Large intestine (tissue), 3 donors: ENCODE measurements around the gene BUD31. TPM values are rescaled to one million over a fixed set of nuclear protein-coding genes. Genes with fewer than 3 reads are reported as not detected.

Experiments used
- DNase-seq, 2 donors: peaks; one replicate each; pipeline versions ENCODE4 v3.0.0 to v3.0.0-alpha.2; 2013
- H3K27ac ChIP-seq: one replicate; pipeline ENCODE4 v1.5.1; 2013; ENCODE audit warnings: low read length
- H3K27me3 ChIP-seq: 2 replicates; pipeline ENCODE4 v1.6.1; 2013; ENCODE audit warnings: low read length; ENCODE audit not compliant: control insufficient read depth, insufficient read depth
- H3K36me3 ChIP-seq: 2 replicates; pipeline ENCODE4 v1.6.1; 2013; ENCODE audit warnings: low read length; ENCODE audit not compliant: control insufficient read depth, insufficient read depth
- H3K4me1 ChIP-seq: one replicate; pipeline ENCODE4 v1.6.1; 2013; ENCODE audit warnings: low read length; ENCODE audit not compliant: control insufficient read depth, insufficient read depth
- H3K4me3 ChIP-seq: one replicate; pipeline ENCODE4 v1.5.1; 2013; ENCODE audit warnings: low read length
- H3K9me3 ChIP-seq: one replicate; pipeline ENCODE4 v1.6.1; 2013; ENCODE audit warnings: mild to moderate bottlenecking, low read depth, low read length, moderate library complexity; ENCODE audit not compliant: control insufficient read depth
- WGBS: methylation state at CpG from one replicate; pipeline ENCODE4 v1.1.5; 2013; ENCODE audit warnings: low lambda C conversion rate; ENCODE audit not compliant: insufficient coverage; 5-methylcytosine and 5-hydroxymethylcytosine counted together
- polyA plus RNA-seq: library from polyadenylated mRNA; unstranded; fragments of 120-200 nt; gene quantifications from one replicate; pipeline ENCODE4 v1.2.1, GENCODE V29; 2013

BUD31 gene
- polyA plus RNA-seq, 1 donor, result 72.8 TPM

GRCh38 chr7:99398891-99399445 lies 9.8 kb upstream of the BUD31 start:
- no CpG with 5 or more reads among the region's 5 CpGs for WGBS
- DNase-seq, result no peak
- Histone ChIP-seq H3K27me3 (no peaks in the 10 kb centered on the region), H3K27ac (no peak overlapping the region), H3K36me3 (peaks cover 88% of the 10 kb centered on the region), H3K9me3 (no peaks in the 10 kb centered on the region), H3K4me1 (no peaks in the 10 kb centered on the region), H3K4me3 (no peak overlapping the region)

GRCh38 chr7:99399597-99399996 lies 9.2 kb upstream of the BUD31 start:
- no peak for DNase-seq
- H3K27me3 ChIP-seq, result no peaks in the 10 kb centered on the region
- WGBS, result no CpG with 5 or more reads among the region's 6 CpGs
- H3K27ac ChIP-seq, result no peak overlapping the region
- H3K4me3 ChIP-seq, result no peak overlapping the region
- H3K9me3 ChIP-seq, result no peaks in the 10 kb centered on the region
- peaks cover 88% of the 10 kb centered on the region for H3K36me3 ChIP-seq
- H3K4me1 ChIP-seq, result no peaks in the 10 kb centered on the region

- no CpG with 5 or more reads among the region's 3 CpGs for WGBS
- H3K4me1 ChIP-seq, result no peaks in the 10 kb centered on the region
- no peaks in the 10 kb centered on the region for H3K27me3 ChIP-seq
- DNase-seq, result no peak
- H3K9me3 ChIP-seq, result no peaks in the 10 kb centered on the region
- no peak overlapping the region for H3K27ac ChIP-seq
- H3K4me3 ChIP-seq, result no peak overlapping the region
- H3K36me3 ChIP-seq, result peaks cover 65% of the 10 kb centered on the region
Measured at GRCh38 chr7:99402854-99403253, 5.9 kb upstream of the BUD31 start.

DNA sequence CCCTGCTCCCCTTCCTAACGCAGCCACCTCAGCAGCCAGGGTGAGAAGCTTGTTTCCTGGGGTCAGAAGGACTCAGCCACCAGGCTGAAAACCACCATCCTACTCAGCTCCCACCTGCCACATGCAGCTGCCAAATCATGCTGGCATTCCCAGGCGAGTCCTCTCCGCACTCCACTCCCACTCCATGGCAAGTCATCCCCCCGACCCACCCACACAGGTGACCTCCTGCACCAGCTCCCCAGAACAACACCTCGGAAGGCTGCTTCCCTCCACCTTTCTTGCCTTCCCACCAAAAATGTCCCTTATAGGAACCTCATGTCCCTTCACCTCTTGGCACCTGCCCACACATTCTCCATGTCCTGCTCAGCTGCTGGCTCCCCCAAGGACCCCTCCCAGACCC lies 5.0 kb upstream of the BUD31 start:
- no CpG with 5 or more reads among the region's 5 CpGs for WGBS
- H3K9me3 ChIP-seq, result no peaks in the 10 kb centered on the region
- H3K4me3 ChIP-seq, result no peak overlapping the region
- H3K36me3 ChIP-seq, result peaks cover 56% of the 10 kb centered on the region
- no peaks in the 10 kb centered on the region for H3K27me3 ChIP-seq
- H3K4me1 ChIP-seq, result no peaks in the 10 kb centered on the region
- DNase-seq, result no peak
- no peak overlapping the region for H3K27ac ChIP-seq

DNA sequence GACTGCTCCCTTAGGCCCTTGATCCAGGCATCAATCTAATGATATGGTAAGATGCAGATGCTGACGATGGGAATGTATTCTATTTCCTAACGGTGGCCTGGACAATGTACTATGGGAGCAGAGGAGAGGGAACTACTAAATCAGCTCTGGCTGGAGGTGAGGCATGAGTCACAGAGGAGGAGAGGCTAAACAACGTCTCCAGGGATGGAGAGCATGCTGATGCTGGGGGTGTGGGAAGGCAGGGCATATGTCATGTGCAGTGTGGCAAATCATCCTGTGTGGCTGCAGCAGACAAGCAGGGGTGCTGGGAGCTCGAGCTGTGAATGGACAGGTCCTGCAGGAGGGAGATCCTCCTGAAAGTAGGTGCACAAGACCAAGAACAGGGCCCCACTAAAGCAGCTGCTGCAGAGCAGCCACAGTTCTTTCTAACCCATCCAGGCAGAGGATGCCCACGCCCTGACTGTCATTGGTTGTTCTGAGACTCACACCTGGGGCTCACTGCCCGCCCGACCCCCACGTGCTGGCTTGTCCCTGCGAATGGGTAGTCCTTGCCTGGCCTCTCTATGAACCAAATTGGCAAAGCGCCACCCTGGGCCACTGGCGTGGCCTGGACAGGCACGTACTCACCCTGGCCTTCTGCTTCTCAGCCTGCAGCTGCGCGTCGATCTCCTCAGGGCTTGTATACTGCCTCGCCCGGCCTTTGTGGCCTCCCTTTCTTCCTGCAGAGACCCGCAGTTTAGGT lies 4.4 kb upstream of the BUD31 start:
- Histone ChIP-seq H3K9me3 (no peaks in the 10 kb centered on the region), H3K36me3 (peaks cover 50% of the 10 kb centered on the region), H3K4me3 (no peak overlapping the region), H3K27ac (no peak overlapping the region), H3K27me3 (no peaks in the 10 kb centered on the region), H3K4me1 (no peaks in the 10 kb centered on the region)
- no peak for DNase-seq
- WGBS, result 100% methylated on average over 2 of the region's 18 CpGs

DNA sequence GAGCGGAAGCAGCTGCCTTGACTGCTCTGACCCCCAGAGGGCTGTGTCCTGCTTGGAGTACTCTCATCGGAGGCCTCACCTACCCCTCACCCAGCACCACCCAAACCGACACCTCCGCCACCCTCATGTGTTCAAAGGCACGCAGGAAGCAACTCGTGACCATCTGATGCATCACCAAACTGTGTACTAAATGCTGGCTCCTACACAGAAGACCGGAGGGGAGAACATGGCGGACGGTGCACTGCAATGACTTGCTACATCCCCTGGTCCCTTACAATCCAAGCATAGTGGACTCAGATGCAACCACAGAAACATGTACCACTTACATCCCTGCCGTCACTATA lies 3.8 kb upstream of the BUD31 start:
- WGBS, result no CpG with 5 or more reads among the region's 10 CpGs
- DNase-seq, result no peak
- no peak overlapping the region for H3K27ac ChIP-seq
- peaks cover 44% of the 10 kb centered on the region for H3K36me3 ChIP-seq
- peaks cover 2% of the 10 kb centered on the region for H3K4me1 ChIP-seq
- H3K9me3 ChIP-seq, result no peaks in the 10 kb centered on the region
- H3K27me3 ChIP-seq, result no peaks in the 10 kb centered on the region
- H3K4me3 ChIP-seq, result no peak overlapping the region

GRCh38 chr7:99406557-99406956 lies 2.2 kb upstream of the BUD31 start:
- Histone ChIP-seq H3K9me3 (no peaks in the 10 kb centered on the region), H3K36me3 (peaks cover 40% of the 10 kb centered on the region), H3K27ac (no peak overlapping the region), H3K27me3 (no peaks in the 10 kb centered on the region), H3K4me3 (no peak overlapping the region), H3K4me1 (peaks cover 4% of the 10 kb centered on the region)
- no peak for DNase-seq
- WGBS, result no CpG with 5 or more reads among the region's 1 CpG

DNA sequence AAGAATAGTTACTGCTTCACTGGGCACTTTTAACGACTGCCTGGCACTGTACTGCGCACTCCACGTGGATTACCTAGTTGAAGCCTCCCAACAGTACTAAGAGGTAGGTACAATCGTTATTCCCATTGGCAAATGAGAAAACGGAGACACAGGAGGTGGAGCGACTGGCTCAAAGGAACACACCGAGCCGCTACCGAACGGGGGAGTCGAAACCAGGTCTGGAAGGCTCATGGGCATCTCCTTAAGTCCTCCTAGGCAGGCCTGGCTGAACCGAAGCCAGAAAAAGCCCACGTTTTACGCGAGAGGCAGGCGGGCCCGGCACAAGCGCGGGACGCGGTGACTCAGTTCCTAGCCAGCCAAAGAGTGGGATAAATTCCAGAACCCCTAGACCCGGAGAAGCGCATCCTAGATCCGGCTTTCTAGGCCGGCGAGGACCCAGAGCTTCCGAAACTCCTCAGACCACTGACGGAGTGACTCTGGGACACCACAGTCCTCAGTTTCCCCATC lies 844 bp upstream of the BUD31 start:
- no CpG with 5 or more reads among the region's 28 CpGs for WGBS
- Histone ChIP-seq H3K36me3 (peaks cover 43% of the 10 kb centered on the region), H3K9me3 (no peaks in the 10 kb centered on the region), H3K27ac (peak overlapping the region; percentile 88), H3K4me3 (peak overlapping the region; percentile 90), H3K27me3 (no peaks in the 10 kb centered on the region), H3K4me1 (peaks cover 4% of the 10 kb centered on the region)
- DNase-seq, result peak in 1 of 2 donors; percentile 33

- Histone ChIP-seq H3K4me3 (peak overlapping the region; percentile 90), H3K27ac (peak overlapping the region; percentile 88), H3K36me3 (peaks cover 42% of the 10 kb centered on the region), H3K27me3 (no peaks in the 10 kb centered on the region), H3K4me1 (peaks cover 4% of the 10 kb centered on the region), H3K9me3 (no peaks in the 10 kb centered on the region)
- 0% methylated on average over 5 of the region's 18 CpGs for WGBS
- DNase-seq, result no peak
Measured at GRCh38 chr7:99409192-99409572, 413 bp downstream of the BUD31 start.

DNA sequence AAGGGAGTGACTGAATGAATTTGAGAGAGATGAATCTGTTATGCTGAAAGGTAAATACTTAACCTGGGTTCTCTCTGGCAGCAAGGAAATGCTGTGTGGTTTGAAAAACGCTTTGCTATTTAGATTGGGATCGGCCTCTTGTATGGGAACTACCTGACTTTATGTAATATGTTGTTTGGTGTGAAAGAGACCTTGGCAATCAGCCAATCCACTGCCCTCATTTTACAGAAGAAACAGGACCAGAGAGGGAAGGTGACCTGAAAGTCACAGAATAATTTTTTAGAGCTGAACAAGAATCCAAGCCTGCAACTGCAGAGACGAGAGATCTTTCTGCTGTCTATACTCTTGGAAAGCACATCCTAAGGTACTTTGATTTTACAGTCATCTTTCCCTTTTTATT lies 1.0 kb downstream of the BUD31 start:
- 60% methylated on average over 1 of the region's 3 CpGs for WGBS
- DNase-seq, result no peak
- no peak overlapping the region for H3K27ac ChIP-seq

GRCh38 chr7:99410635-99411034 lies 1.9 kb downstream of the BUD31 start:
- no peaks in the 10 kb centered on the region for H3K27me3 ChIP-seq
- H3K27ac ChIP-seq, result no peak overlapping the region
- no peak overlapping the region for H3K4me3 ChIP-seq
- H3K36me3 ChIP-seq, result peaks cover 46% of the 10 kb centered on the region
- H3K4me1 ChIP-seq, result peaks cover 4% of the 10 kb centered on the region
- no peak for DNase-seq
- no peaks in the 10 kb centered on the region for H3K9me3 ChIP-seq
- no CpG with 5 or more reads among the region's 2 CpGs for WGBS

More for the DNA sequence above, 1.0 kb downstream of the BUD31 start:
- Histone ChIP-seq H3K27me3 (no peaks in the 10 kb centered on the region), H3K9me3 (no peaks in the 10 kb centered on the region), H3K4me1 (peaks cover 4% of the 10 kb centered on the region), H3K4me3 (peak overlapping the region; percentile 90), H3K36me3 (peaks cover 42% of the 10 kb centered on the region)
